NCI-H2081 (cell line): Measurements from ENCODE around the gene DNASE1L2.

Experiments
- DNase-seq, 2 experiments: peaks; one replicate each; lab custom pipeline; 2025; lab: John Stamatoyannopoulos, UW

Gene DNASE1L2

DNA sequence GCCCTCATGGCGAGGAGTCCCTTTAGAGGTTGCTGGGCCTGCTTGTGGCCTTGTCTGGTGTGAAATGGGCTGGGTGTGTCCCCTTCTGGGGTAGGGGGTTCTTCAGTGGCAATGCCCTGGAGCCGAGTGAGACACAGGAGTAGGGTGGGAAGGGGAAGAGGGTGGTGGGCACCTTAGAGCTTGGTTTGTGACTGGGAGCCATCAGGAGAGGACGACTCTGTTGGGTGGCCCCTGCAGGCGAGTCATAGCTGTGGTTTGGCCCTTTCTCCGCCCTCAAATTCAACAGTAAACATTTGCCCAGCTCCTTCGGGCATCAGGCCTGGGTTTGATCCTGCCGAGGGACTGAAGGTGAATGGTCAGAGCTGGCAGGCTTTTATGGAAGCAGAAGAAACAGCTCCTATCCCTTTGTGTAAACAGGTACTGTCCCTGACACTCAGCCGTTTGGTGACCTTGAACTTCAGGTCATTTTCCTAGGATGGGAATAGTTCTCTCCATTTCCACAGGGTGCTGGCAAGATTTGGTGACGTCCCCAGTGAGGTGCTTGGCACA, 9.9 kb upstream of the DNASE1L2 start:
- DNase-seq: no peak

DNA sequence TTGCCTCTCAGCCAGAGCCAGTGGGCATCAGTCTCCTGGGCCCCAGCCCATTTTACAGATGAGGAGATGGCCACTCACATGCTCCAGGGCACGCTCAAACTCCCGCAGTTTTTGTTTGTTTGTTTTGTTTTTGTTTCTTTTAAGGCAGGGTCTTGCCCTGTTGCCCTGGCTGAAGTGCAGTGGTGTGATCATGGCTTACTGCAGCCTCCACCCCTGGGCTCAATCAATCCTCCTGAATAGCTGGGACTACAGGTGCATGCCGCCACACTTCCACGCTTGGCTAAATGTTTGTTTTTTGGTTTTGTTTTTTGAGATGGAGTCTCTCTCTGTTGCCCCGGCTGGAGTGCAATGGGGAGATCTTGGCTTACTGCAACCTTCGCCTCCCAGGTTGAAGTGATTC, 9.3 kb upstream of the DNASE1L2 start:
- no peak for DNase-seq

DNA sequence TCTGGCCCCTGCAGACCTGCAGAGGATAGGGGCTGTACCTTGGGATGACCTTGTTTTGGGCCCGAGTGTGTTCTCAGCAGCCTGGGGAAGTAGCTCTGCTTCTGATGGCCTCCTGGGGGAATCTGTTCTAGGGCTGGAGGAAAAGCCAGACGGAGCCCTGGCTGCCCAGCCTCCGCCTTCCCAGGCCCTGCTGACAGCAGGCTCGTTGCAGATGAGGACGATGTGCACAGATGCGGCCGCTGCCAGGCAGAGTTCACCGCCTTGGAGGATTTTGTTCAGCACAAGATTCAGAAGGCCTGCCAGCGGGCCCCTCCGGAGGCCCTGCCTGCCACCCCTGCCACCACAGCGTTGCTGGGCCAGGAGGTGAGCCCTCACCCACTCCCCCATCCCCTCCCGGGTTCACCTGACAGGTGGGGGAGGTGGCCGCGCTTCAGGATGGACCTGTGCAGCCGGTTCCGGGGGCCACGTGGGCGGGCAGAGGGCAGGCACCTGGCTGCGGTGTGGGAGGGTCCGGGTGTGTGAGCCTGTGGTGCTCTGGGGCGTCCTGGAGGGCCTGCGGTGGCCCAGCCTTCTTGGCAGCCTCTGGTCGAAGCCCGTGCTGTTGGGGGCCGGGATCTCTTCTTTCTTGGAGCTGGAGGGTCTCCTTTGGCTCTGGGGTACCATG, 8.0 kb upstream of the DNASE1L2 start:
- no peak for DNase-seq

DNA sequence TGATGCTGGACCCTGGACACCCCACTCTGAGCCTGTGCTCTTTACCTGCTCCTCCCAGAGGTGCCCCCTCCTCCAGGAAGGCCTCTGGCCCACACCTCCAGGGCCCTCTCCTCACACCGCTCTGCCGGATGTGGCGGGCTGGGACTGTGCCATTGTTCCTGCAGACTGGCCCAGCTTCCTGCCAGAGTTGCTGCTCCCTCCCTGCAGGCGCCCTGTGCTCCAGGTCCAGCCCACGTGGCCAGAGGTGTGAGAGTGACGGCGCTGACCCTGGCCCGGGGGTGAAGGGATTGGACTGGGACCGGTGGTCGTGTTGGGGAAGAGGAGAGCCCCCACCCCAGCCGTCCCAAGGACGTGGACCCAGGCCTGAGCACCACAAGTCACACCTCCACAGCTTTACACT, 7.2 kb upstream of the DNASE1L2 start:
- no peak for DNase-seq

DNA sequence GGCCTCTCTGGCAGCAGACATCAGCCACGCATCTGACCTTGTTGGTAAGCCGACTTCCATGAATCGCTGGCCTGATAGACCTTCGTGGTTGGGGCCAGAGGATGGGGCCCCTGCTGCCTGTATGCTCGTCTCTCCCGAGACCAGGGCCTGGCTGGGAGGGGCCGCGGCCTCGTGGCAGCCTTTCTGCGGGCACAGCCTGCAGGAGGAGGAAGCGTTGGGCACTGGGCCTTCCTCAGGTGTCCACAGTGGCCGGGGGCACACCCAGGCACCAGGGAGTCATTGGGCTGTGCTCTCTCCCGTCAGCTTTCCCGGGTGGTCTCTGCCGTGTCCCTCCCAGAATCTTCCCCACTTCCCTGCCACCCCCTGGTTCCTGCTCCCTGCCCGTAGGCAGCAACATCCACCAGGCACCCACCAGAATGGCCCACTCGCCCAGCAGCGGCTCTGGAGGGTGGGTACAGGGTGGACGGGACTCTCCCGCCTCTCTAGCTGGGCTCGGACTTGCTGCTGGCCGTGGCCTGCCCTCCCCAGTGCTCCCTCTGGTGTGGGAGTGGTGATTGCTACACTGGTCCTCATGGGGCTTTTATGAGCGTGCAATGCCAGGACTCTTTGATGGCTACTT, 6.5 kb upstream of the DNASE1L2 start:
- DNase-seq: no peak

GRCh38 chr16:2230376-2230775, 5.9 kb upstream of the DNASE1L2 start:
- DNase-seq: no peak

DNA sequence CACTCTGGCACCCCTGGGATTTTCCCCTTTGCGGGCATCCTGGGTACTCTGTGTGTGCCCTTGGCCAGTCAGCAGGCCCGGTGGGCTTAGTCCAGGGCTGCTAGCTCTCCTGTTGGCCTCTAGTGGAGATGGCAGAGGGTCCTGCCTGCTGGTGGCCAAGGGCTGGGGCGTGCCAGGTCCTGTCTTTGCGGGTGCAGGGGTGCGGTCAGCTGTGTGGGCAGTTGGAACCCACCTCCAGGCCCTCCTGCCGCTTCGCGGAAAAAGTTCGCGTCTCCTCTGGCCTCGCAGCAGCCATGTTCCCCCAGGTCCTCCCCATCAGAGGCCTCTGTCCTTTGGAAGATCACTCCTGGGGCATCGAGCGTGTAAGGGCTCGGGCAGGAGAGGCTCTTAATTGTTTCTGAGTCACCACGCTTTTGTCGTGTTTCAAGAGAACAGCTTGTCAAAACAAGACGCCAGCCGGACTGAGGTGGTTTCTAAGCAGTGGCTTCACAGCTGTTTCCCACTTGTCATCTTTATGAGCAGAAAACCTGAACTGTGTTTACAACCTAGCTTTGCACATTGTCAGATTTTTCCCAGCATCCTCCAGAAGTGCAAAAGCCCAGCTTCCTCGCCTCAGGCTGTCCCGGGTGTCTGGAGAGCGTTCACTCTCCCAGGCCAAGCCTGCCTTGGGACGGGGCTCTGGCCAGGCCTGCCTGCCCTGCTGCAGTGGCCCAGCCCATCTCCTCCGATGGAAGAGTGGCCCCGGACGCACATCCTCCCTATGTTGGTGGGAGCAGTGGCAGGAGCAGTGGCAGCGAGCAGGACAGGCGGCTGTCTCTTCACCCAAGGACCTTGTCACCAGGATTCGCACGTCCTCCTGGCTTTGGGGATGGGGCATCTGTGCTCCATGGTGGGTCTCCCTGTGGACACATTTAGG, 5.0 kb upstream of the DNASE1L2 start:
- DNase-seq: no peak

- no peak for DNase-seq
Measured at GRCh38 chr16:2232094-2232990, 3.9 kb upstream of the DNASE1L2 start.

DNA sequence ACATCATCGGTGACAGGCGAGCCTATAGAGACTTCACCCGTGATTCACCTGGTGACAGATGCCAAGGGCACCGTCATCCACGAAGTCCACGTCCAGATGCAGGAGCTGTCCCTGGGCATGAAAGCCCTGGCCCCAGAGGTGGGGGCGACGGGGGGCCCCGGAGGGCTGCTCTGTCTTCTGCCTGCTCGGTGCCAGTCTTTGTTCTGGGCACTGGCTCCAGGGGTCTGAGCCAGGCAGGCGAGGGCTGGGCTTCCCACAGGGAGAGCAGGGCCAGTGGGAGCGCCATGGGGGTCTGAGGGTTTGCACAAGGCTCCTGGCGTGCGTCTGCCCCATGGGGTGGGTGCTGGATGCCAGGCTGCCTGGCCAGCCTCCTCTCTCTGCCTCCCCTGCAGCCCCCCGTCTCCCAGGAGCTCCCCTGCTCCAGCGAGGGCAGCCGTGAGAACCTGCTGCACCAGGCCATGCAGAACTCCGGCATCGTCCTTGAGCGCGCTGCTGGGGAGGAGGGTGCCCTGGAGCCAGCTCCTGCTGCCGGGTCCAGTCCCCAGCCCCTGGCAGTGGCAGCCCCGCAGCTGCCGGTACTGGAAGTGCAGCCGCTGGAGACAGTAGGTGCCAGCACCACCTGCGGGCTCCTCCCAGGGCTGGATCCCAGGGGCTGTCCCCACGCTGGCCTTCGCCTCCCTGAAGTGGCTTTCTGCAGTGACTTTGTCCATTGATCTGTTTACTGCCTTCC, 3.0 kb upstream of the DNASE1L2 start:
- DNase-seq: no peak

- peak in 1 of 2 experiments; percentile 63 for DNase-seq
Measured at GRCh38 chr16:2233872-2234812, 2.1 kb upstream of the DNASE1L2 start.

- no peak for DNase-seq
Measured at GRCh38 chr16:2234813-2235170, 1.5 kb upstream of the DNASE1L2 start.

DNA sequence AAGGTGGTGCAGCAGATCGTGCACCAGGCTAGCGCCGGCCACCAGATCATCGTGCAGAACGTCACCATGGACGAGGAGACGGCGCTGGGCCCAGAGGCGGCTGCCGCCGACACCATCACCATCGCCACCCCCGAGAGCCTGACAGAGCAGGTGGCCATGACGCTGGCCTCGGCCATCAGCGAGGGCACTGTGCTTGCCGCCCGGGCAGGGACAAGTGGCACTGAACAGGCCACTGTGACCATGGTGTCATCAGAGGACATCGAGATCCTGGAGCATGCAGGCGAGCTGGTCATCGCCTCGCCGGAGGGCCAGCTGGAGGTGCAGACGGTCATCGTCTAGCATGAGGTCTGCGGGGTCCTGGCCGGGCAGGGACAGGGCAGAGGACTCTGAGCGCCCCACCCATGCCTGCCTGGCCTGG, 1.0 kb upstream of the DNASE1L2 start:
- DNase-seq: no peak

GRCh38 chr16:2235695-2236336, 428 bp upstream of the DNASE1L2 start:
- no peak for DNase-seq

- DNase-seq: no peak
Measured at GRCh38 chr16:2237102-2237482, 848 bp downstream of the DNASE1L2 start.

- DNase-seq: no peak
Measured at GRCh38 chr16:2237493-2238149, 1.4 kb downstream of the DNASE1L2 start.

- no peak for DNase-seq
Measured at GRCh38 chr16:2238150-2238837, 2.0 kb downstream of the DNASE1L2 start.

DNA sequence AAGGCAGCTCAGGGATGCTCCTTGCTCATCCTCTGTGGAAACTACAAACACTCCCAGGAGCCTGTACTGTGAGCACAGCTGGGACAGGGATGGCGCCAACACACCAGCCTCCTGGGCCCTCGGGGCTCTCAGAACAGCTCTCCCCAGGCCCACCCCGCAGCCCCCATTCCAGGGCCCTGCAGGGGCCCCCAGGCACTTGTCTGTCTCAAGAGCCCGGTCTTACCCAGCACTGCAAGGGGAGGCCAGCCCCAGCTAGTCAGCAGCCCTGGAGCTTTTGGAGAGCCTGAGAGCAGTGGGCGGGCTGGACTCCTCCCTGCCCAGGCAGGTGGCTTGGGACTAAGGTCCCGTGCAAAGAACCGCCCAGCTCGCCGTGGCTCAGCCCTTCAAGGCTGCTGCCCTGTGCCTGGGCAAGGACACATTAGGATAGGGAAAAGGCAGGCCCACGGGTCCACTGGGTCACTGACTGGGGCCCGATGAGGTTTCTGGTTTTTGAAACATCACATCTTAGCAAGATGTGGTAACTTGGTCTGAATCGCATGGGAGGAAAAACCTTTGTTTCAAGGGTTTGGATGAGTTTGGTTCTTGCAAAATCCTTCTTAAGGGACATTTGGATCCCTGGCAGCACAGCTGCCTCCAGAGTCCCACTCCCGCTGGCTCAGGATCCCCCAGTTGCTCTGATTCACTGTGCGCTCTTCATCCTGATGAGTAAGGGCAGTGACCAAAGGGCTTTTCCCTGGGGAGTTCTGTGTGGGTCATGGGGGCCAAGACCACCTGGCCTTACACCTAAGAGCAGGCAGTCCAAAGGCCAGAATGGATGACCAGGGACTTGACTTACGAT, 2.8 kb downstream of the DNASE1L2 start:
- DNase-seq: no peak
